HG03159 (cell line): ENCODE measurements around the gene POTEF.
"Not testable (repeated sequence)": the region's sequence is repeated elsewhere in the genome, so short reads cannot be mapped to it uniquely, and the experiment has no call there.

Experiments used
- ATAC-seq: cut with Tn5 transposase; IDR thresholded peaks from one replicate; pipeline ENCODE4 v1.9.1; 2021; ENCODE audit warnings: mild to moderate bottlenecking, moderate library complexity; ENCODE audit not compliant: unreplicated experiment

POTEF gene

DNA sequence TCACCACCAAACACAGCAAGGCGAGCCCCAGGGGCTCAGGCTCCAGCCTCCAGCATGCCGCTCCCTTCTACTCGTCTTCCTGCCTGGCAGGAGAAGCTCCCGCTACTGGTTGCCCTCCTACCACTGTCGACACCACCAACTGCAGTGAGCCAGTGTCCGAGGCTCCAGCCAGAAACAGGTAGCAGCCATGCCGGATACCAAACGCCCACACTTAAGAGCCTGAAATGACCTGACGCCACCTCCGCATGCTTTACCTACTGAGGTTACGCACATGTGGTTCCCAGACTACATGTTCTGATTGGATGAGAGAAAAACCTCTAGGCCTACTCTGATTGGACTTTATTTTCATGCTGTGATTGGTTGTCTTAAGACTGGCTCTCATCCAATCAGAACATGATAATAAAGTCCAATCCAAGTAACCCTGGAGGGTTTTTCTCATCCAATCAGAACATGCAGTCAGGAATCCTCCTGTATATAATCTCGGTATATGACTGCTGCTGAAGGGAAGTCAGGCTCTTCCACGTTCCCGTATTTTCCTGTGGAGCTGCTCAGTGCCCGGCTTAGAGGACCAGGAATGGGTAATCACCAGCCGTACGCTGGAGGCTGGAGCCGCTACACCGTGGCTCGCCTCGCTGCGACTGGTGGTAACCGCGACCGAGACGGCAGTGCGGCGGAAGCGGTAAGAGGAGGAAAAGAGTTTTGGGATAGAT, at the start of gene POTEF:
TSS of gene POTEF (minus strand) at position 103 of the 710 bp plus-strand sequence. CDS start 8,707 bp downstream, outside the sequence.
- not testable (repeated sequence) for ATAC-seq

DNA sequence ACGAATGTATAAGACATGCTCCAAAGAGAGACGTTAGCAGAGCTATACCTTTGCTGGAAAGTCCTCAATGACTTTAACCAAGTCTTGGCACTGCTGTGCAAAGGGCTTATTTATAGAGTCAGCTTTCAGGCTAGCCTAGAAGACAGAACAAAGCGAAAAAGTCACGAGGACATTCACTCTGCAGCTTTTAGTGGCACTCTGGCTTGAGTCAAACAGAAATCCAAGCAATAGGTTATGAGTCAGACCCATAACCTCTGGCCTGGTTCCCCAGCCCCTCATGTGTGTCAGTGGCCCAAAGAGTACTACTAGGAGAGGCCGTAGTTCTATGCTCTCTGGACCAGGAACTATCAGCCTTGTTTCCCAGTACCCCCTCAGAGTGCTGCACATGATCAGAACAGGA, 45.8 kb upstream of the POTEF start:
- ATAC-seq, result not testable (repeated sequence)

DNA sequence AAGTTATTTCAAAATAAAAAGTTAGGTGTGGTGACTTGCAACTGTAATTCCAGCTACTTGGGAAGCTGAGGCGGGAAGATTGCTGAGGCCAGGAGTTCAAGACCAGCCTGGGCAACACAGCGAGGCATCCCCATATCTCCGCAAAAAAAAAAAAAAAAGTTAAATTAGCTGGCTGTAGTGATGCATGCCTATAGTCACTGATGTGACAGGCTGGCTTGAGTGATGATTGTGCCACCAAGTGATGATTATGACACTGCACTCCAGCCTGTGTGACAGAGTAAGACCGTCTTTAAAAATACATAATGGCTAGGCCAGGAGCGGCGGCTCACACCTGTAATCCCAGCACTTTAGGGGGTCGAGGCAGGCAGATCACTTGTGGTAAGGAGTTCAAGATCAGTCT, 40.9 kb upstream of the POTEF start:
- no peak for ATAC-seq

- not testable (repeated sequence) for ATAC-seq
These were observed 40.1 kb upstream of the POTEF start for GRCh38 chr2:130169163-130169562.

DNA sequence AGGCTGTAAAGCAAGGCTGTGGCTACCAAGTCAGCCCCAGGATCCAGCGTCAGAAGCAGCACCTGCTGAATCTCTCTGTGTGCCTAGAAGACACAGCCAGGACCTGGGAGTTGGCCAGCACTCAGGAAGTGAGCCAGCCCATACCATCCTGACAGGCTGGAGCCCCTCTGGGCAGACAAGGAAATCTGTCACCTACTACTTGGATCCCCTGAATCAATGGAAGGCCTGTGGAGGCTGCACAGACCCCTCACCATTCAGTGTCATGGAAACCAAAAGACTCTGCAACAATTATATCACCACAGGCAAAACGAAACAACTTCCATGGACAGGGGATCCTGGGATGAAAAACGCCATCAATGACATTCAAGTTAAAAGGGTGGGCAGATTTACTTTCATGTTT, 37.6 kb upstream of the POTEF start:
- not testable (repeated sequence) for ATAC-seq

- no peak for ATAC-seq
These were observed 36.4 kb upstream of the POTEF start for GRCh38 chr2:130165293-130166016.

DNA sequence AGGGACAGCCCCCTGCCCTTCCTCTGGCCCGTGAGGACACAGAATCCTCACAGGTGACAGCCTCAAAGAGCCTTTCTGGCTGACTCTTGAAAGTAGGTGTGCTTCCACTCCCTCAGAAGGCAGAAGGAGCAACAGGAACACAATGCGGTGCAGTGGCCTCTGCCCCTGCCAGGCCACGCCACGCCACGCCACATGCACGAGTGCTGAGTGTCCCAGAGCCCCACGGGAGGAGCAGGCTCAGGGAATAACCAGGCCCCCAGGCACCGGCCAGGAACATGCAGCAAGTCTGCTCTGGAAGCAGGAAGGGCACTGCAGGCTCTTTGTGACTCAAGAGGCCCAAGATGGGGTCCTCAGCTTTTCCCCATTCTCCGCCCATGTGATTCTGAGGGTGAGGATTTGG, 33.9 kb upstream of the POTEF start:
- no peak for ATAC-seq

DNA sequence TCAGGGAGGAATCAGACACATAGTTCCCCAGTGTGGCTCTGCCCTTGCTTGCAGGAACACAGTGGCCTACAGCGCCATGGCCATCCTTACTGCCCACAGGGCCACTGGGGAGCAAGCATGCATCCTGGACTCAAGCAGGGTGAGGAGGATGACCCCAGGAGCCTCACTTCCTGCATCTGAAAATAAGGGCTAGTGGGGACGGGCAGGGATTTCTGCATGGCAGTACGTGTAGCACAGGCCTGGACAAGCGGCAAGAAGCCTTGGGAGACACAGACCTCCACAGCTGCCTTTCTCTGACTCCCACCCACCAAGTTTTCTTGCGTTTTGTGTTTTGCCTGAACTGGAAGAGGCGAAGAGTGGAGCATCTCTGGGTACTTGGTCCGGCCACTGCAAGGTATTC, 33.5 kb upstream of the POTEF start:
- not testable (repeated sequence) for ATAC-seq

DNA sequence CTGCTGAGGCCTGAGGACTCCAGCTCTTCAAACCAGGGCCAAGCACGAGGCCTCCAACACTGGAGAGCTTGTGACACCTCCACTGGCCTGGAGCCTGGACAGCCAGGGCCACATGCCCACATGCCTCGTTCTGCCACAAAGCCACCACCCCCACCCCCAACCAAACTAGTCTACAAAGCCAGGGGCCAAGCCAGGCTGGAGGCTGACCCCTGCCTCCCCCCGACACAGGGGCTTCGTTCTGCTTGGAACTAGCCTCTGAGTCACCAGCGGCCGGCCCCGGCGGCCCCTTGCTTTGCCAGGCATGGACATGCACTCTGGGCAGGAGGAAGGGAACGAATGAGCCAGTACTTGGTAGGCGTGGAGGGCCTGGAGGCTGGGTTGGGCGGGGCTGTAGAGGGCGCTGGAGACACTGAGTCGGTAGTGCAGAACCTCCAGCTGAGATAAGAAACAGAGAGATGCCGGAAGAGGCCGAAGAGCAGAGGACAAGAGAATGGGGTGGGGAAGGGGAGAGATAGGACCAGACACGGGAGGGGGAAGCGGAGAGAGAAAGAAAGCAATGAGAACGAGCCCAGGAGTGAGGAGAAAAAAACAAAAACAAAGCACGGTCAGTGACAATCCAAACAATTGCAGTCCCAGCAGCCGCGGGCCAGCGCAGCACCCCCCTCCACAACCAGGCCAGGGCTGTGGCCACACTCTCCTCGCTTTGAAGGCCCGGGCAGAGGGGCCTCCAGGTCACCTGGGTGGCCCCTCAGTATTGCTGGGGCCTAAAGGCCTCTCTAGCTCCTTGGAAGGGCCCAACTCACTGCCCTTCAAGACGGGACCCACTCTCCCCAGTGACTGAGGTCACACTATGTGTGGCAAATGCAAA, 32.0 kb upstream of the POTEF start:
- ATAC-seq, result not testable (repeated sequence)

DNA sequence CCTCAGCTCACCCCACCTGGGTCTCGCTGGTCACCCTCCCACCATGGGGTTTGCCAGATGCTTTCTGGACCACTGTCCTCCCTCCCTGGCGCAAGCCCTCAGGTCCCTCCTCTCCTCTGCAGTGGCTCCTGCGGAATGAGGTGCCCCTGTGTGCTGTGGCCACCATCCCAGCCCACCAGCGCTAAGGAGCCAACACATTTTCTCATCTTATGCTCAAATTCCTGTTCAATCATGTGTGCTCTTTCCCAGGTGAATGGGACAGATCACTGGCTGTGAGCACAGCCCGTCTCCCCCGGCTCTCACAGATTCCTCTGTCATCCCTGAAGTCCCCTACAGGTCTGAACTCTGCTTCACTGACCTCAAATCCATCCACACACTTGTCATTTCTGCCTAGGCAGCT, 31.1 kb upstream of the POTEF start:
- no peak for ATAC-seq

GRCh38 chr2:130159376-130159775, 30.4 kb upstream of the POTEF start:
- not testable (repeated sequence) for ATAC-seq

DNA sequence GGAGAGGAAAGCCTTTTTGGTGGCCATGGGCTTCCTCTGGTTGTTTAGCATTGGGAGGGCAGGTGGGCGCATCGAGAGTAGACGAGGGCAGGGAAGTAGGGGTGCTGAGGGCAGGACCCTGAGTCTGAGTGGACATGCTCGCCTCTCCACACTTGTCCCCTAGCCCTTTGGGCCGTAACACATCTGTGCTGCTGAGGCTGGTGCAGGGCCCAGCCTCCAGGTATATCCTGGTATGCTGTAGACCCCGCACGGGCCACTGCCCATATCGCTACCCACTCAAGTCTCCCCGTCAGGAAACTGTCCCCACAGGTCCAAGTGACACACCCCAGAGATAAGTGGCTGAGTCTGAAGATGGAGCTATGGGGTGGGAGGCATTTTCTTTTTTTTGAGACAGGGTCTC, 29.6 kb upstream of the POTEF start:
- ATAC-seq, result no peak

DNA sequence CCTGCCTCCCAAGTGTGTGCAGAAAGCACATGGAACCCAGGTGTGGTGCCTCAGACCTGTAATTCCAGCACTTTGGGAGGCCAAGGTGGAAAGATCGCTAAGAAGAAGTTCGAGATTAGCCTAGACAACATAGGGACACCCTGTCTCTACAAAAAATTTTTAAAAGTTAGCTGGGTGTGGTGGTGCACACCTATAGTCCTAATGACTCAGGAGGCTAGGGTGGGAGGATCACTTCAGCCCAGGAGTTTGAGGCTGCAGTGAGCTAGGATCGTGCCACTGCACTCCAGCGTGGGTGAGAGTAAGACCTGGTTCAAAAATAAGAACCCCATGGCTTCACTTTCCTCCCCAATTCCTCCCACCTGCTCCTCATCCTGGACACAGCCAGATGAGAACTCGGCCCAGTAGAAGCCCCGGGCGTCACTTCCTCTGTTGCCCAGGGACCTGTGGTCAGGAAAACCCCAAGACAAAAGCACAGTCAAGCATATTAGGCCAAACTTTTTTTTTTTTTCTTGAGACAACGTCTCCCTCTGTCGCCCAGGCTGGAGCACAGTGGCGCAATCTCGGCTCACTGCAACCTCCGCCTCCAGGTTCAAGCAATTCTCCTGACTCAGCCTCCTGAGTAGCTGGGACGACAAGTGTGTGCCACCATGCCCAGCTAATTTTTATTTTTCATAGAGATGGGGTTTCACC, 28.9 kb upstream of the POTEF start:
- ATAC-seq, result peak; percentile 85

DNA sequence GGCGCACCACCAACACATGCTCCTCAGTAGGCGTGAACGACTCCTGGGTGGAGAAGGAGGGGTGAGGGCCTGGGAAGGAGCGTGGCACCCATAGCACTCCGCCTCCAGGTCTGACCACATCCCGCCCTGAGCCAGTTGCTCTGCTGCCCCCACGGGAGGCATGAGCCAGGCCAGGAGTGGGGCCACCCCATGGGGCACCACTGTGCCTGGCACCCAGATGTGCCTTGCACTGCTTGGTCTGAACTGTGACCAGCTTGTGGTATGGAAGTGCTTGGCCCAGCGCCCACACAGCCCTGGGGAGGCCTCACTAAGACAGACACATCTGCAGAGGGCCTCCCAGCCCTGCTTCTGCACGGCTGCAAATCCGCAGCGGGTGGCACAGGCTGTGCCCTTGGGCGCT, 28.3 kb upstream of the POTEF start:
- peak; percentile 31 for ATAC-seq

GRCh38 chr2:130156624-130157004, 27.6 kb upstream of the POTEF start:
- no peak for ATAC-seq

GRCh38 chr2:130155956-130156623, 27.1 kb upstream of the POTEF start:
- not testable (repeated sequence) for ATAC-seq

GRCh38 chr2:130154773-130155765, 26.0 kb upstream of the POTEF start:
- ATAC-seq, result no peak

GRCh38 chr2:130154423-130154770, 25.4 kb upstream of the POTEF start:
- ATAC-seq, result not testable (repeated sequence)
